ENCODE results near the gene FGFRL1.
"Not testable (repeated sequence)": the region's sequence is repeated elsewhere in the genome, so short reads cannot be mapped to it uniquely, and the experiment has no call there.

Gene FGFRL1

GRCh38 chr4:992297-993110 lies 18.9 kb upstream of the FGFRL1 start:
- no peak for DNase-seq (ENCODE audit: low read depth)

- no peak for DNase-seq (ENCODE audit: low read depth)
Observed at GRCh38 chr4:993111-994029, 18.1 kb upstream of the FGFRL1 start, which contains the start of gene SLC26A1. TSS of gene SLC26A1 (minus strand) at chr4:993404. CDS start at chr4:991703, 1,701 bp downstream.

GRCh38 chr4:995311-996026 lies 16.0 kb upstream of the FGFRL1 start:
- no peak for DNase-seq (ENCODE audit: low read depth)

GRCh38 chr4:996030-996996 lies 15.1 kb upstream of the FGFRL1 start:
- no peak for DNase-seq (ENCODE audit: low read depth)

- no peak for DNase-seq (ENCODE audit: low read depth)
Observed at GRCh38 chr4:996997-997374, 14.4 kb upstream of the FGFRL1 start.

- DNase-seq (ENCODE audit: low read depth): no peak
Observed at GRCh38 chr4:997375-998071, 13.9 kb upstream of the FGFRL1 start.

GRCh38 chr4:998096-998691 lies 13.2 kb upstream of the FGFRL1 start:
- DNase-seq (ENCODE audit: low read depth): no peak

GRCh38 chr4:999240-999863 lies 12.1 kb upstream of the FGFRL1 start:
- not testable (repeated sequence) for DNase-seq (ENCODE audit: low read depth)

GRCh38 chr4:999882-1000425 lies 11.5 kb upstream of the FGFRL1 start:
- DNase-seq (ENCODE audit: low read depth): no peak

- no peak for DNase-seq (ENCODE audit: low read depth)
Observed at GRCh38 chr4:1000686-1001260, 10.7 kb upstream of the FGFRL1 start.

GRCh38 chr4:1001561-1002130 lies 9.8 kb upstream of the FGFRL1 start:
- DNase-seq (ENCODE audit: low read depth): no peak

GRCh38 chr4:1002131-1002630 lies 9.2 kb upstream of the FGFRL1 start:
- no peak for DNase-seq (ENCODE audit: low read depth)

GRCh38 chr4:1002631-1003251 lies 8.7 kb upstream of the FGFRL1 start:
- no peak for DNase-seq (ENCODE audit: low read depth)

- no peak for DNase-seq (ENCODE audit: low read depth)
Observed at GRCh38 chr4:1003271-1004070, 8.0 kb upstream of the FGFRL1 start.

- no peak for DNase-seq (ENCODE audit: low read depth)
Observed at GRCh38 chr4:1004071-1004418, 7.4 kb upstream of the FGFRL1 start.

- DNase-seq (ENCODE audit: low read depth): no peak
Observed at GRCh38 chr4:1004557-1005485, 6.6 kb upstream of the FGFRL1 start.

Measured in T-helper 22 cell (primary cell).